Colon (tissue), 2 donors: ENCODE measurements around the gene IGF1R.

Experiments
- FAIRE-seq: peaks from 2 replicates; lab custom pipeline; 2012; peaks lifted over from hg19 to GRCh38; lab: Jason Lieb, UNC
- donor health status: control.
- donor health status: control.

Gene IGF1R

DNA sequence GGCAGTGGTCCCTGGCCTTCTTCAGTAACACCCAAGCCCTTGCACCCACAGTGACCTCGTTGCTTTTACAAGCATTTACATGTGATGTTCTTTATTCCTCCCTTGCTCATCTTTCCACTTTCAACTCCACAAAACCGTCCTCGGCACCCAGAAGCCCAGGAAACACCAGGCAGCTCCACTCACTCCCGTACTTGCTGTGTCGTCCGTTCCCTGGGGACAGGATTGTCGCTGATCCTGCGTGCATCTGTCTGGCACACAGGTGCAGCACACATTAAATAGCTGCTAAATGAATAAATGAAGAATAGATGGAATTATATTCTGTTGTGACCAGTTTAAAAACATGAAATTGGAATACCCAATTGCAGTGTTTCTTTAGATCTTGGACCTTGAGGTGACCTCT is 239.6 kb downstream of the IGF1R start:
- no peak for FAIRE-seq

DNA sequence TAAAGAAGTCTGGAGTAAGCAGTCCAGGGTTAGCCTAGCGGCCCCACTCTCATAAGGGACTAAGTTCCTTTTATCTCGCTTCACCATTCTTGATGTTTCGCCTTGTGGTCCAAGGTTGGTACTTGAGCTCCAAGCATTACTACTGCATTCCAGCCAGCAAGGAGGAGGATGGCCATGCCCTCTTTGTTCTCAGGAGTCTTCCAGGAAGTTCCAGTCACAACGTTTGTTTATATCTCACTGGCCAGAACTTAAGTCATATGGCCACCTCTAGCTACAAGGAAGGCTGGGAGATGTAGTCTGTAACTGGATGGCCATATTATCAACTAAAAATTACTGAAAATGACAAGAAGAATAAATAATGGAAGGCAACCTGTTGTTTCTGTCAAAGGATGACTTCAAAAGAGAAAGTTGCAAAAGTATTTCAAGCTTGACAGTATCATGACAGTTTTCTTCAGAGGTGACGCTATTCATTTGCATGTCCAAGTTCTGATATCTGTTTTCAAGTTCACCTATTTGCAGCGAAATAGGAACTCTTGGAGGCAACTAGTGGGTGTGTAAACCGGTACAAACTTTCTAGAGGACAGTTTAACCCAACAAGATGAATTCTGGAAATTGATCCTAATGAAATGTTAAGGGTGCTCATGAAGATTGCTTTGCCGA is 240.6 kb downstream of the IGF1R start:
- FAIRE-seq = no peak

DNA sequence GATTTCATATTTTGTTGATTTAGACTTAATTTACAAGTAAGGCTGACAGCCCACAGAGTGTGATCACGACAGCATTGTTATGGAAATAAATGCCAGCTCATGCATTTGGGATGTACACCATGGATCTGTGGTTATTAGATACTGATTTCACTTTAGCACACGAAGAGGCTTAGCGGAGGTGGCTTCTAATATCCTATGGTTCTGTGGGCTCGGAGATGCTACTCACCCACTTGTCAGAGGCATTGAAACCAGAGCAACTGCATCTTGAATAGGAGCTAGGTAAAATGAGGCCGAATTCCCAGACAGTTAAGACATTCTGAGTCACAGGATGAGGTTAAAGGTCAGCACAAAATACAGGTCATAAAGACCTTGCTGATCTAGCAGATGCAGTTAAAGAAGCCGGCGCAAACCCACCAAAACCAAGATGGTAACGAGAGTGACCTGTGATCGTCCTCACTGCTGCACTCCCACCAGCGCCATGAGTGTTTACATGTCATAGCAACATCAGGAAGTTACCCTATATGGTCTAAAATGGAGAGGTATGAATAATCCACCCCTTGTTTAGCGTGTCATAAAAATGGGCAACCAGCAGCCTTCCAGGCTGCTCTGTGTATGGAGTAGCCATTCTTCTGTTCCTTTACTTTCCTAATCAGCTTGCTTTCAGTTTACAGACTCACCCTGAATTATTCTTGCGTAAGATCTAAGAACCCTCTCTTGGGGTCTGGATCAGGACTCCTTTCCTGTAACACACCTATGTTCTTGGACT is 241.8 kb downstream of the IGF1R start:
- FAIRE-seq = no peak

DNA sequence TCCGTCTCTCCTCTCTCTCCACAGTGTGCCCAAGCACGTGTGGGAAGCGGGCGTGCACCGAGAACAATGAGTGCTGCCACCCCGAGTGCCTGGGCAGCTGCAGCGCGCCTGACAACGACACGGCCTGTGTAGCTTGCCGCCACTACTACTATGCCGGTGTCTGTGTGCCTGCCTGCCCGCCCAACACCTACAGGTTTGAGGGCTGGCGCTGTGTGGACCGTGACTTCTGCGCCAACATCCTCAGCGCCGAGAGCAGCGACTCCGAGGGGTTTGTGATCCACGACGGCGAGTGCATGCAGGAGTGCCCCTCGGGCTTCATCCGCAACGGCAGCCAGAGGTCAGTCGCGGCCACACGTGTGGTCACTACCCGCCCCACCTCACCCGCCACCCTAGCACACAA is 243.0 kb downstream of the IGF1R start:
- no peak for FAIRE-seq

DNA sequence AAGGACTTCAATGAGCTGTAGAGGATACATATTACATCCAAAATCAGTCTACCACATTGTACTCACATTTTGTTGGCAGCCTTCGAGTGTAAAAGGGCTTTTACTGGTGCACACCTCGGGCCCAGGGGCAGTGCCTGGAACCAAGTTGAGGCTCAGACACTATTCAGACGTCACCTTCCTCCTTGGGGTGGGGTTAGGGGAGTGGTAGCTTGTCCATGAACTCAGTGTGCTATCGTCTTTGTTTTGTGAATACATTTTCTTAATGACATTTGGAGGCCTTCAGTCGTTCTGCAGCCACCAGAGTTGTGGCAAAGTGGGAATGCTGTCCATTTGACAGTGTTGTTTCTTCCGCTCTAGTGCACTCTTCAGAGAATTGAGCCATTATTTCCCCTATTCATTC is 245.1 kb downstream of the IGF1R start:
- no peak for FAIRE-seq

DNA sequence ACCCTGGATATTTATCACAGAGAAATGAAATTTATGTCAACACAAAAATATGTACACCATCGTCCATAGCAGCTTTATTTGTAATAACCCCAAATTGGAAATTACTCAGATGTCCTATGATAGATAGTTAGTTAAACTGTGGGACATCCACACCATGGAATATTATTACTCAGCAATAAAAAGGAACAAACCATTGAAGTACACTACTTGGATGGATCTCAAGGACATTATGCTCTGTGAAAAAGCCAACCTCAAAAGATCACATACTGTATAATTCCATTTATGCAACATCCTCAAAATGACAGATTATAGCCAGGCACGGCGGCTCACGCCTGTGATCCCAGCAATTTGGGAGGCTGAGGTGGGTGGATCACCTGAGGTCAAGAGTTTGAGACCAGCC is 246.0 kb downstream of the IGF1R start:
- FAIRE-seq = no peak

DNA sequence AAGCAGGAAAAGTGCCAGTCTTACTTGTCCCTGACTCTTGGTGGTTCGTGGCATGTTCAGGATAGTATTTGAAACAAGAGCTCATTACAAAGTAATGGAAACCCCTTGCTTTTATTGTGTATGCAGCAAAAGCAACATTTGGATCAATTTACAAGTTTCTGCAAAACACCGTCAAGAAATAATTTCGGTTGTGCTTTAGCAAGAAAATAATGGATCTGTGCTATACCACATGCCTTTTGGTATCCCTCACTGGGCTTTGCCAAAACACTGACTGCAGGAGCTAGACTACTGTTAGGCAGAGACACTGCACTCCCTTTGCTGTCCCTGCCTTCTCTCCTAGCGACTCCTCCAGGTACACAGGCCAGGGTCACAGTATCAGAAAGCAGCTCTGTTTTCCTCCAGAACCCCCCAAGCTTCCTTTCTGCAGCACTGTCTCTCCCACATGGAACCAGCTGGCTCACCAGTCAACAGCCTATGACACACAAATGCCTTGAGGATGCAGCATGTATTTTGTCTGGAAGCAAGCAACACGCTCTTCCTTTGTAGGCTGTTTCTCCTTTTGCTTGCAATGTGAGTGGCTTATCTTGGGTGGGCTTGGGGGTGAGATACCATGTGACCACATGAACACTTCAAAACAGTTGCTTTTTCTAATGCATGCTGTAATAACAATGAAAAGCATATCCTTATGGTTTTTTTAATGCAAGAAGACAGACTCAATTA is 247.8 kb downstream of the IGF1R start:
- no peak for FAIRE-seq

DNA sequence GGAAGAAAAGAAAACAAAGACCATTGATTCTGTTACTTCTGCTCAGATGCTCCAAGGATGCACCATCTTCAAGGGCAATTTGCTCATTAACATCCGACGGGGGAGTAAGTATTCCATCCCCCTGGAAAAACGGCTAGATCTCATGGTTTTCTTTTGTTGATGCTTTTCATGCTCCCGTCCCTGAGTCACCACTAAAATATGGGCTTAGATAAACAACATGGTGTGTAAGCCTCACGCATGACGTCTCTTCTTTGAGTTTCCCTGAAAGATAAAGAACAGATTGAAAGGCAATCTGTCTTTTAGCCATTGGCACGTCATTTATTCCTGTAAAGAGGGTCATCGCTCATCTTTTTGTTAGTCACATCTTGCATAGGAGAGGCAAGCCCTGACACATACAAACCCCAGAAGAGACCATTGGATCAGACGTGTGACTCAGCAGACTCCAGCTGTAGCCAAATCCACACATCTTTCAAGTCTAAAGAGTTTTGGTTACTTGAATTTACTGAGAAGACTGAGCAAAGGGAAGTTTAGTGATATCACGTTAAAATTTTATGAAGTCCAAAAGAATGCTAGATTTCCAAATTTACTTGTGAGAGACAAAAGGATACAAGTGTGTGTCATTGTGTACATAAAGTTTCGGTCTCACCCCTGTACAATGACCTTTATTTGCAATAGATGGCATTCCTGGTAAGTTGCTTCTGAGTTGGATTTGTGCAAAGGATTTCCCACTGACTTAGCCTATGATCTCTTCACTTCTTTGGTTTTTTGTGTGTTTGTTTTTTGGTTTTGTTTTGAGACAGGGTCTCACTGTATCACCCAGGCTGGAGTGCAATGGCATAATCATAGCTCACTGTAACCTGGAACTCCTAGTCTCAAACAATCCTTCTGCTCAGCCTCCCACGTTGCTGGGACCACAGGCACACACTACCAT is 248.7 kb downstream of the IGF1R start:
- FAIRE-seq = no peak

DNA sequence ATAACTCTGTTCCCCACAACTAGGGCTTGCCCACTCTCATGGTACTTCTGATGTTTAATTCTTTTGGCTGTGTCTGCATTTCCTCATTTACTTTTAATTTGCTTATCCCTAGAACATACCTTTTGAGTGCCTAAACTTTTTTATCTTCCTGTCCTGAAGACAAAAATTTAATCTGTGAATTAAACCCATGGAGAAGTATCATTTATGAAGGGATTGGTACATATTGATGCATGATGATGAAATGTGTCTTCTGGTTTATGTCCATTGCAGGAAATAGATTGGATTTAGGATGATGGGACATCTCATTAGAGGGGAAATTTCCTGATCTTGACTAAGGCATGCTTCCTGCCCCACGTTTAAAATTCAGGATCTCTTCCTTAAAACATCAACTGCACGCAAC is 249.8 kb downstream of the IGF1R start:
- FAIRE-seq = no peak

DNA sequence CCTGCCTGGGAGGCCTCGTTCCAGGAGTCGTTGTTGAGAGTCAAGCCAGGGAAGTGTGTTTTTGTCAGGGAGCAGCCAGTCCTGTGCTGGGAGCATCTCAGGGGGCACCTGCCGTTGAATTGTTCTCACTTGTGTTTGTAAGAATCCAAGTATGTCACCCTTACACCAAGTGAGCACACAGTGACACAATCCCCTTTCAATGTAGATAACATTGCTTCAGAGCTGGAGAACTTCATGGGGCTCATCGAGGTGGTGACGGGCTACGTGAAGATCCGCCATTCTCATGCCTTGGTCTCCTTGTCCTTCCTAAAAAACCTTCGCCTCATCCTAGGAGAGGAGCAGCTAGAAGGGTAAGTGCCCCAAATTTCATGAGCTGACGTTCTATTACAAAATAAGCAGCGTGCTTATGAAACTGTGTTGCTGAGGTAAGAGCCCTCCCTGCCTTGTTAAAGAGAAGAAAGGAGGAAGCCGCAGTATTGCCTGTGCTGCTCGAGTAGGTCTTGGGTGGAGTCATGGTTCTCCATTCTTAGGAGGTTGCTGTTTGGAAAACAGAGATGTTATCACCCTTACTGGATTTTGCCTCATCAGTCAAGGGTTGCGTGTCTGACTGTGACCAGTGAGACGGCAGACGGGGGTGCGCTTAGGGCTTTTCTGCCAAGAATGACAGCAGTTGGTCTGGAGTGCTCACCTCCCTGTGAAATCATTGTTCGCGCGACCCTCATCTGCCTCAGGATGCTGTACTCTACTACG is 251.1 kb downstream of the IGF1R start:
- FAIRE-seq = no peak

DNA sequence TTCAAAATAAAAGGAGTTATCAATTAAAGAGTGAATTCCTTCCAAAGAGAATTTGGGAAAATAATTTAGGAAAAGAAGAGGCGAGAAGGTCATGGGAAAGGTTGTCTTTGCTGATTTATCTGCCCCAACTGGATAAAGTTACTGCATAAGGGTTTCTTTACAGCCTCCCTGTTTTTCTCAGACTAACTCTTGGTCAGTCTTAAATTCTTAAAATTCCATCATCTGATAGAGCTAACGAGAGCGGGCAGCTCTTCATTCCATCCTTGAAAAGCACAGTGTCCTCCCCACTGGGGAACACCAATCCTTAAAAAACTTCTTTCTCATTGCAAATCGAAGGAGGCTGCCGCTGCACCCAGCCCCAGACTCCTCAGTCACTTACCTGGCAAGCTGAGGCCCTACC is 252.0 kb downstream of the IGF1R start:
- FAIRE-seq = no peak

DNA sequence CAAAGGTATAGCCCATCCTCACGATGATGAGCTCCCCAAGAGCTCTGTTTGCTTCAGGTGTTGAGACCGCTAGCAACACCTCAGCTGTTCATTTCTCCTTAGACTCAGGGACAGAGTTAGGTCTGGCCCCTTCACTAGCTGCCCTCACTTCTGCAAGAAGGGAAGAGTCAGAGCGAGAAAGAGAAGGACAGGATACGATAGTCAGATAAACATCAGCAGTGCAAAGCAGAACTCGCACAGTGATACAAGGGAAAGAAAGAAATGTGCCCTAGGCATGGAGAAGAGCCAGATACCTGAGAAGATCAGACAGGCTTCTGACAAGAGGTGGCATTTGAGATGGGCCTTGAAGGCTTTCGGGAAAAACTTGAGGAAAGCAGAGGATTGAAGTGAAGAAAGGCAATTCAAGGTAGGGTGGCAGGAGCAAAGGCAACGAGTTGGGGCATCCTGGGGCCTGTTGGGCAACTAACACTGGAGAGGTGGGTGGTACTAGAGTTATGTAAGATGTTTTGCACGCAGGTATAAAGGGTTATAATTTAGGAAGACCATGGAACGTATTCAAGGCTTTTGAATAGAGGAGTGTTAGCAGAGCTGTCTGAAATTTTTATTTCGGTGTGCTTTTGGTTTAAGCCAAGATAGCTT is 253.2 kb downstream of the IGF1R start:
- FAIRE-seq = no peak

DNA sequence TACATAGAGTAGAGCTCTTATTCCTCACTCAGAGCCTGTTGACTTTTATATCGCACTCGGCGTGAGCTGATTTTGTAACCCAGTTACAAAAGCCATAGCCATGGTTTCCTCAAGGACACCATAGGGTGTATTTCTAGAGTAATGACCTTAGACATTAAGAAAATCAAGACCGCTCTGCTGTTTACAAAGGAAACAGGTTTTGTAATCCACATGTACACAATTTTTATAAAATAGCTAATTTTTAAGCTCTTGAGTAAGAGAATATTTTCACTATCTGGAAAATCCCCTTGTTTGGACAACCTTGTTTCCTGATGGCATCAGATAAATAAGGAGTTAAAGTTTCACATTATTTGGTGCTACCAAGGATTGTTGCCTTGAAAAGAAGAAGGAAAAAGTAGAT is 254.6 kb downstream of the IGF1R start:
- FAIRE-seq = no peak

DNA sequence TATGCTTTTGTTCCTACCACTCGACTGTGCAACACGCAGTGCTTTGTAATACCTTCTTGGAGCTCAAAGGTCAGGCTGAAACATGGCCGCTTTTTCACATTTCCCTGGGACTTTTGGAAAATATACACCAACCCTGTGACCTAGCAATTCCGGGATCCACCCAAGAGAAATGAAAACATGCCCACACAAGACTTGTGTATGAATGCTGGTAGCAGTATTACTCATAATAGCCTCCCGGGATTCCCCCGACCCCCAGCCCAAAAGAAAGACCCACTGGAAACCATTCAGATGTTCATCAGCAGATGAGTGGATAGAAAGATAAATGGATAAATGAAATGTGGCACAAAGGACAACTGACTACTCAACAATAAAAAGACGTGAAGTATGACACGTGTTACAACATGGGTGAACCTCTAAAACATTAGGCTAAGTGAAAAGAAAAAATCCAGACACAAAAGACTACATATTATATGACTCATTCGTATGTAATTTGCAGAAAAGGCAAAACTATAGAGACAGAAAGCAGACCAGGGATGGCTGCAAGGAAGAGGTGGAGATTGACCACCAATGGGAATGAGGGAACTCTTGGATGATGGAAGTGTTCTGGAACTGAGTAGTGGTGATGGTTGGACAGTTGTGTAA is 255.2 kb downstream of the IGF1R start:
- FAIRE-seq = no peak

DNA sequence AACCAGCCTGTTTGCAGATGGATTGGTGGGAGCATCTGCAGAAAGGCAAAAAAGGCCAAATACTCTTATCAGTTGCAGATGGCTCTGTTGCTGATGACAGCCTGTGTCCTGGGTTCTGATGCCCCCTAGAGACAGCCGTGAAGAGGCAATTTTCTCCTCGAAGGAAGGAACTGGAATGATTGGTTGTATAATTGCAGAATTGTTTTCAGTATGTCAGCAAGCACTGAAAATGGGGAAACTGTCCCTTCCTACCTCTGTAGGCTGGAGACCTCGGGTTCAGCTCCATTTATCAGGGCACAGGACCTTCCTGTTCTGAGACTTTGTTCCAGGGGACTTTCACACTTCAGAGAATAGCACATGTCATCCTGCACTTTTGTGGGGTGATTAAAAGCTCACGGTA is 256.2 kb downstream of the IGF1R start:
- no peak for FAIRE-seq

DNA sequence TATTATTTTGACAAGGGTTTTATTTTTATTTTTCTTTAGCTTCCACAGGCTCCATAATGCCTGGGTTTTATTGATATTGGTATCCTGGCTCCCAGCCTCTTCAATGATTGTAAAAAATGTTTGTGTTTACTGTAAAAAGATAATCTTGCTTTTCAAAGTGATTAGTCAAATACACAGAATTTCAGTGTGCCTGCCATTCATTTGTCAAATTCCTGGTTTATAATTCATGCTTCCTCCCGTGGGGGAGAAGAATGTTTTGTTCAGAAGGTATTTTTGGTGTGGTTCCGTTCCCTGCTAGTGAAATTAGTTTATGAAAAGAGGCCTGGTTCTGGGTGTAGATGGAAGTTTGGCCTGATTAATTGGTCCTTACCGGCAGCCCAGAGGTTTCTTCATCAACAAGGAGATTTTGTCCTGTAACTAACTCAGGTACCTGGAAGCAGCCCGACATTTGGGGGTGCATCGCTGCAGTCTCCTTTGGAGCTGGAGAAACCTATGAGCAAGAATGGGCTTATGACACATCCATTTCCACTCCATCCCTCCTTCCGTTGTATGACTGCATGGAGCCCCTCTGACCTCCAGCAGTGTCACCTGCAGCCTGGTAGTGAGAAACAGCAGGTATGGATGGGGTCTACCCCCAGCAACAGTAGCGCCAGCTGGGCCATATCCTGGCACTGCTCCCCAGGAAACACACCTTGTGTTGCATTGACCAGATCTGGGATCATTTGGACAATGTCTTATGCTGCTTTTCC is 257.8 kb downstream of the IGF1R start:
- no peak for FAIRE-seq

DNA sequence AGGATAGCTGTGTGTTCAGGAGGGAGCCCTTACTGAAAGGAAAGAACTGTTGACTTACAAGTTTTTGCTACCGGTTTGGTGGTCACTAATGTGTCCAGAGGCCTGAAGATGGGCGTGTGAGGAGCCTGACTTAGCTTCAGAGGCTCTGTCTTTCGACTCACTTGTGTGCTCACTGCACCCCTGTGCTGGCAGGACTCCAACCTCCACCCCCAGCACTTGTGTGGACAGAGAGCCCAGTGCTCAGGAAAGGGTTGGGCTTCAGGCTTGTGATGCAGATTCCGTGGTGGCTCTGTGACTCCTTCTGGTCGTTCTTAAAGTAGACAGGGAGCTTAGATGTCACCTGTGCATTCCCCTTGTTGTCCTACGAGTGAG is 258.4 kb downstream of the IGF1R start:
- no peak for FAIRE-seq

DNA sequence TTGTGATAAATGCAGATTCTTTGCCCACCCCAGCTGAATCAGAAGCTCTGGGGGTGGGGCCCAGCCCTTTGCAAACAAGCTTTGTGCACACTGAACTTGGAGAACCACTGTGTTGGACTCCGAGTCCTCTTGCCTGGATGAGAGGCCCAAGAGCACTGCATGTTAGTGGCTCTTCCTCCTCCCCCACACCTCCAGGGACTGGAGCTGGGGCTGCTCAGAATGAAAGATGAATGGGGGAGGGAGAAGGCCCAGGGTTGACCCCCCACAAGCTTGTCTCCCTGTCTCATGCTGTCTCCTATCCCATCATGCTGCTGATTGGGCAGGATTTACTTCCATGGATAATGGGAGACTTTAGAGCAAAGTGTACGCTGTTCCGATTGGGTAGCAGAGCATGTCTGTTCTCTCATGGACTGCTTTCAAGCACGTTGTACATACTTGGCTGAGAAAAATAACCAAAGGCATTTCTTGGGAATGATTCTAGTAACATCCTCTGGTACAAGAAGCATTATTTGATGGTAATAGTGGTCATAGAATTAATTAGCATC is 259.7 kb downstream of the IGF1R start:
- no peak for FAIRE-seq
